ENCODE data around the gene PPT2.
"Not testable (repeated sequence)": the region's sequence is repeated elsewhere in the genome, so short reads cannot be mapped to it uniquely, and the experiment has no call there.

Gene PPT2

GRCh38 chr6:32133786-32134185 lies 20.2 kb upstream of the PPT2 start:
- TF ChIP-seq POLR2A (IDR thresholded peaks at IDR 0.05; ENCODE audit: low read depth, low read length), result no peak
- DNase-seq (ENCODE audit: insufficient read length, low spot score) (no peak), FAIRE-seq (no peak)

DNA sequence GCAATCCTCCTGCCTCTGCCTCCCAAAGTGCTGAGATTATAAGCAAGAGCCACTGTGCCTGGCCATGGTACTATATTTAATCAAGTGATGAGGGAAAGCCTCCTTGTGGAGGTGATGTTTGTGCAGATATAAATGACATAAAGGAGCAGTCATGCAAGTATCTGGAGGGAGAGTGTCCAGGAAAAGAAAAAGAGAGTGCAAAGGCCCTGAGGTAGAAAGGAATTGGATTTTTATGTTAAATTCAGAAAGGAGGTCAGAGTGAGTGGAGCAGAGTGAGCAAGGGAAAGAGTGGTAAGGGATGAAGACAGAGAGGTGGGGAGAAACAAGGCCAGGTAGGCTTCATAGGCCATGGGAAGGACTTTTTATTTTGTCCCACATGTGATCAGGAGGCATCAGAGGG lies 16.5 kb upstream of the PPT2 start:
- FAIRE-seq (no peak), DNase-seq (ENCODE audit: insufficient read length, low spot score) (no peak)
- no peak for TF ChIP-seq POLR2A (IDR thresholded peaks at IDR 0.05; ENCODE audit: low read depth, low read length)

- no peak for DNase-seq (ENCODE audit: insufficient read length, low spot score)
- TF ChIP-seq POLR2A (IDR thresholded peaks at IDR 0.05; ENCODE audit: low read depth, low read length), result no peak
- FAIRE-seq, result no peak
Measured at GRCh38 chr6:32139590-32139989, 14.4 kb upstream of the PPT2 start.

DNA sequence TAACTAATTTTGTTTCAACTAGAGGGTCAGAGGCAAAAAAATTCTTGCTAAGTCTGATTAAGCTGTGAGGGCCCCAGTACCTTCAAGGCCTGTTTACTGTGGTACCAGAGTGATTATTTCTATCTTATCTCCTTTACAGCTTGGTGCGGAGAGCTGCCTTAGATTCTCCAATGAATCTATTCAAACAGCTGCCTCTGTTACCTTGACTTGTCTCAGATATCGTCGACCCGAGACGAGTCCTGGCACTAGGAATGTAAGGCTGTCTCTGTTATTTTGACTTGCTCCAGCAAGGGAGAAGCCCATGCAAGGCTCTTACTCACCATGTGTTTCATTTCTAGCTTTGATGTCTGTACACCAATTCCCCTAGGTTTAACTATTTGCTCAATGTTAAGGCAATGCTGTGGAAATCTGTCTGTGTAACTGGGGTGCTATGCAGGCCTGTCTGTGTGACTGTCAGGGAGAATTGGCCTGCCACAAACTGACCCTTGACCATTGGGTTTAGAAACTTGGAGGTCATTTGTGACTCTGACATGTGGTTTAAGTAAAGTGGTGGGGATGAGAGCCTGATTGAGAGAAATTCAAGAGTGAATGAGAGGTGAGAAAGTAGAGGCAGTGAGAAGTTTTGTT lies 13.4 kb upstream of the PPT2 start:
- TF ChIP-seq POLR2A (IDR thresholded peaks at IDR 0.05; ENCODE audit: low read depth, low read length), result no peak
- FAIRE-seq (no peak), DNase-seq (ENCODE audit: insufficient read length, low spot score) (no peak)

GRCh38 chr6:32144238-32144637 lies 9.7 kb upstream of the PPT2 start:
- DNase-seq (ENCODE audit: insufficient read length, low spot score); FAIRE-seq: not testable (repeated sequence)

- no peak for TF ChIP-seq POLR2A (IDR thresholded peaks at IDR 0.05; ENCODE audit: low read depth, low read length)
- no peak for FAIRE-seq
- DNase-seq (ENCODE audit: insufficient read length, low spot score), result no peak
Measured at GRCh38 chr6:32146287-32146686, 7.7 kb upstream of the PPT2 start.

DNA sequence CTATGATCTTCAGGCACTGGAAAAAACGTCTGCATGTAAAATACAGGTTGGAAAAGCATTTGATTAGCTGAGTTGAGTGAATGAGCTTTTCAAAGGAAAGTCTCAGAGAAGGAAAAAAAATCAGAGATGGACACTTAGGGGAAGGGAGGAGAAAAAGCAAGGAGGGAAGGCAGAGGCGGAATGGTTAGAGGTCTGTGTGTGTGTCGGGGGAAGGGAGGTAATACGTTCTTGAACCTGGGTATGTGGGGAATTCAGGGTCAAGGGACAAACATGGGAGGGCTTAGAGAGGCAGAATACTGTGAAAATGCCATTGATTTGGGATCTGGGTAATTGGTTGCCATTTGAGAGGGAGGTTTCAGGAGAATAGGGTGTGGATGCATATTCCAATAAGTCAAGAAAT lies 7.3 kb upstream of the PPT2 start:
- no peak for TF ChIP-seq POLR2A (IDR thresholded peaks at IDR 0.05; ENCODE audit: low read depth, low read length)
- FAIRE-seq (no peak), DNase-seq (ENCODE audit: insufficient read length, low spot score) (no peak)

- no peak for DNase-seq (ENCODE audit: insufficient read length, low spot score)
- no peak for FAIRE-seq
Measured at GRCh38 chr6:32147401-32148132, 6.4 kb upstream of the PPT2 start.

GRCh38 chr6:32148289-32149091 lies 5.5 kb upstream of the PPT2 start:
- no peak for TF ChIP-seq POLR2A (IDR thresholded peaks at IDR 0.05; ENCODE audit: low read depth, low read length)
- no peak for FAIRE-seq
- no peak for DNase-seq (ENCODE audit: insufficient read length, low spot score)

More at GRCh38 chr6:32147401-32148132, 6.4 kb upstream of the PPT2 start:
- TF ChIP-seq POLR2A (IDR thresholded peaks at IDR 0.05; ENCODE audit: low read depth, low read length), result no peak

GRCh38 chr6:32149092-32149755 lies 4.7 kb upstream of the PPT2 start:
- TF ChIP-seq POLR2A (IDR thresholded peaks at IDR 0.05; ENCODE audit: low read depth, low read length), result no peak
- no peak for FAIRE-seq
- DNase-seq (ENCODE audit: insufficient read length, low spot score), result no peak

DNA sequence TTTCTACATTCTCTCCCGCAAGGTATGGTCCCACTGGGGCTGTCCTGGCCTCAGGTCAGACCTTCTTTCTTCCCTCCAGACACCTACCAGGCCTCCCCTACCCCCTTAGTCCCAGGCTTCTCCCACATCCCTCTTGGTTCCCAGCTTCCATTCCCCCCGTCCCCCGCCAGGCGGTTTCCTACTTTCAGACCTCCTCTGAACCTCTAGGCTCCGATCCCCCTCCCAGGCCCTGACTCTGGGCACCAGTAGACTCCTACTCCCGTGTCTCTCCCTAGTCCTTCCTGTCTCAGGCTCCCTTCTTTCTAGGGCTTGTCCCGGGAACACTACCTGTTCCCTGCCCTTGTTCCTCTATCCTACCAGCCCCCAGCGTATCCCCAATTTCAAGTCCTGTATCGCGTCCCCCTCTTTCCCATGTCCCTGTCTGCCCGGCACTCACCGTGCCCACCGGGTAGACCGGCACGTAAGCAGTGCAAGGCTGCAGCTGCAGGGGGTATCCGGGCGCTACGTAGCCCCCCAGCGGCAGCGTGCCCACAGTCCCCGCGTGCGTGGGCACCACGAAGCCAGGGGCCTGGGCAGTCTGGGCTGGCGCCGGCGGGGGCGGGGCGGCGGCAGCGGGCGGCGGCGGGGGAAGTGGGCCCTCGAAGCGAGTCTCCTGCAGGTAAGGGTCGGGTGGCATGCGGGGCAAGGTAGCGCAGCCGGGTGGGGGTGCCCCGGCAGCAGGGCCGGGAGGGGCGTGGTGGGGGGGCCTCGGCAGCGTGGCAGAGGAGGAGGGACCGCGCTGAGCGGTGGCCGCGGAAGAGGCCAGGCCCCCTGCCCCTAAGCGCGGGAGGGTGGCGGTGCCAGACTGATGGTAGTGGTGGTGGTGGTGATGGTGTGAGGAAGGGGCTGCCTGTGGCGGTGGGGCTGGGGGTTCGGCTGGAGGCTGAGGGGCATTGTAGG lies 3.7 kb upstream of the PPT2 start:
- no peak for FAIRE-seq
- TF ChIP-seq POLR2A (IDR thresholded peaks at IDR 0.05; ENCODE audit: low read depth, low read length), result no peak
- DNase-seq (ENCODE audit: insufficient read length, low spot score), result no peak

GRCh38 chr6:32151181-32151862 lies 2.6 kb upstream of the PPT2 start:
- no peak for TF ChIP-seq POLR2A (IDR thresholded peaks at IDR 0.05; ENCODE audit: low read depth, low read length)
- FAIRE-seq (no peak), DNase-seq (ENCODE audit: insufficient read length, low spot score) (no peak)
